PC-9 (cell line): Measurements from ENCODE around the gene CDT1. TPM values are rescaled to one million over a fixed set of nuclear protein-coding genes. Genes with fewer than 3 reads are reported as not detected.
"Not testable (repeated sequence)": the region's sequence is repeated elsewhere in the genome, so short reads cannot be mapped to it uniquely, and the experiment has no call there.

Source experiments
- BruUV-seq: library from RNA; stranded (reverse); fragments of 400-500 nt; replicated peaks from 2 replicates; lab custom pipeline; 2021; lab: Mats Ljungman, UMichigan
- CTCF ChIA-PET: fragments of 300-600 bp; sonication (Branson Sonifier 250); formaldehyde crosslinking; loops from one replicate; lab custom pipeline; 2022; ENCODE audit warnings: antibody characterized with exemption; lab: Charles Lee
- POLR2A ChIA-PET: fragments of 300-600 bp; sonication (Branson Sonifier 250); formaldehyde crosslinking; loops from one replicate; lab custom pipeline; 2022; ENCODE audit warnings: antibody characterized with exemption; ENCODE audit not compliant: unreplicated experiment; lab: Charles Lee
- DNase-seq, 2 experiments: peaks; one replicate each; pipeline versions ENCODE4 v3.0.0 to v3.0.0-alpha.2; 2015 to 2022; ENCODE audit warnings: mixed read lengths in 1 of 2
- H2AFZ ChIP-seq: fragments of 200-600 bp; sonication (generic); 2 replicates; pipeline ENCODE4 v1.8.1; 2017; ENCODE audit warnings: antibody characterized with exemption
- H3F3A ChIP-seq: fragments of 200-600 bp; sonication (generic); 2 replicates; pipeline ENCODE4 v1.8.1; 2017; ENCODE audit warnings: antibody characterized with exemption, mild to moderate bottlenecking, low read depth; ENCODE audit not compliant: insufficient read depth
- H3K27ac ChIP-seq: fragments of 200-600 bp; sonication (generic); 2 replicates; pipeline ENCODE4 v1.6.1; 2016; ENCODE audit warnings: mixed run types
- H3K27me3 ChIP-seq: fragments of 200-600 bp; sonication (generic); 2 replicates; pipeline ENCODE4 v1.6.1; 2016; ENCODE audit warnings: low read depth, mixed run types; ENCODE audit not compliant: insufficient read depth
- H3K36me3 ChIP-seq: fragments of 200-600 bp; sonication (generic); 2 replicates; pipeline ENCODE4 v1.6.1; 2016; ENCODE audit warnings: low read depth, mixed run types
- H3K4me1 ChIP-seq: fragments of 200-600 bp; sonication (generic); replicated peaks from 2 replicates; pipeline ENCODE4 v1.6.1; 2016; ENCODE audit warnings: mixed run types; ENCODE audit not compliant: insufficient read depth
- H3K4me2 ChIP-seq: fragments of 200-600 bp; sonication (generic); 2 replicates; pipeline ENCODE4 v1.6.1; 2017; ENCODE audit warnings: mixed run types
- H3K4me3 ChIP-seq: fragments of 200-600 bp; sonication (generic); 2 replicates; pipeline ENCODE4 v1.6.1; 2016; ENCODE audit warnings: mixed run types
- H3K79me2 ChIP-seq: fragments of 200-600 bp; sonication (generic); 2 replicates; pipeline ENCODE4 v1.6.1; 2017; ENCODE audit warnings: low read depth, mixed run types
- H3K9me2 ChIP-seq: fragments of 200-600 bp; sonication (generic); 2 replicates; pipeline ENCODE4 v1.8.1; 2017; ENCODE audit warnings: mild to moderate bottlenecking; ENCODE audit not compliant: insufficient read depth
- H3K9me3 ChIP-seq: fragments of 200-600 bp; sonication (generic); 2 replicates; pipeline ENCODE4 v1.8.1; 2016; ENCODE audit warnings: low read depth; ENCODE audit not compliant: insufficient read depth
- H4K20me1 ChIP-seq: fragments of 200-600 bp; sonication (generic); 2 replicates; pipeline ENCODE4 v1.8.1; 2017; ENCODE audit not compliant: insufficient read depth
- CTCF ChIP-seq: fragments of 200-600 bp; sonication (generic); conservative IDR thresholded peaks from 2 replicates; pipeline ENCODE4 v1.6.1; 2017; ENCODE audit warnings: mixed run types, antibody characterized with exemption, mild to moderate bottlenecking, moderate library complexity
- EZH2 ChIP-seq: fragments of 200-600 bp; sonication (generic); IDR thresholded peaks from 2 replicates; pipeline ENCODE4 v1.8.0; 2017; ENCODE audit warnings: antibody characterized with exemption, low read depth
- intact Hi-C: fragments of 100-400 bp; cut with micrococcal nuclease; formaldehyde crosslinking; loops from one replicate; pipeline ENCODE4 v1.10.0; 2022; ENCODE audit not compliant: unreplicated experiment
- total RNA-seq: library from RNA; stranded (reverse); gene quantifications from 2 replicates; pipeline ENCODE4 v1.2.3, GENCODE V29; 2021

CDT1 gene
- total RNA-seq, 1 experiment from 2014 or later, result 73.2 TPM

DNA sequence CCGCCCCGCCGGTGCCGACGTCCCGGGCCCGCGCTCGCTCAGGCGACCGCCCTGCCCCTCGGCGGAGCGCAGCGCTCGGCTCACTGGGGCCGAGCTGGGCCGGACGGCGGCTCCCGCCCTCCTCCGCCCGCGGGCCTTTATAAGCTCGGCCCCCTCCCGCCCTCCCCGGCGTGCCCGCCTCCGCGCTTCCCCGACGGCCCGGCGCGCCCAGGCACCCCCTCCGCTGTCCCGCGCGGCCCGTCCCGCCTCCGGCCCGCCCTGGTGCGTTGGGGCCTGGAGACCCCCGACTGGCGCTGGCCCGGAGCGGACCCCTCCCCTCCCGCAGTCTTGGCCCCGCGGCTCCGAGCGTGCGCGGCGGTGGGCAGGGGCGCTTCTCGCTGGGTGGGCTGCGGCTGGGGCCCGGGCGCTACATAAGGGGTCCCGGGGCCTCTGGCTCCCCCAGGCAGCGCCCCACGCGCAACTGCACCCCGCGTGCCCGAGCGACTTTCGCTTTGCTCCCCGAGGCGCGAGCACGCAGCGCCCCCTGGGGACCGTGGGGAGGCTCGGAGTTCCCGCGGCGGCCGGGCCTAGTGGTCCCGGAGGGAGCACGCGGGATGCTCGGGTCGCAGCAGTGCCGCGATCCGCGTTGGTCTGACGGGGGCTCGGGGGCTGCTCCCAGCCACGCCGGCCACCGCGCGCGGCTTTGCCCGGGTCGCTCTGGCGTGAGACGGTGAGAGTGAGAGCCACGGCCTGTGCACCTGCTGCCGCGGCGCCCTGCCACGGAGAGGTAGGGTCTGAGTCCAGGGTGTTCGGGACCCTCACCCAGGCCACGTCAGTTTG is 18.3 kb upstream of the CDT1 start, which contains the start of gene PIEZO1:
TSS of gene PIEZO1 (minus strand) at position 115 of the 819 bp plus-strand sequence. CDS start 256 bp downstream, outside the sequence.
- peak within 1 kb of the TSS; percentile 76 for H3K4me2 ChIP-seq
- H3K9me2 ChIP-seq, result no peaks in the 10 kb centered on the region
- peaks cover 31% of the 10 kb centered on the region for H3K4me1 ChIP-seq
- TF ChIP-seq CTCF, result peak; percentile 87
- TF ChIP-seq EZH2, result no peak
- peaks cover 32% of the 10 kb centered on the region for H4K20me1 ChIP-seq
- peaks cover 41% of the 10 kb centered on the region for H3F3A ChIP-seq
- H3K27me3 ChIP-seq, result no peaks in the 10 kb centered on the region
- intact Hi-C loops, result loop anchor here (1.0 kb wide), 1 partner anchor 48 kb away; no protein-coding TSS in a partner anchor
- H3K4me3 ChIP-seq, result peak within 1 kb of the TSS; percentile 71
- no peaks in the 10 kb centered on the region for H3K36me3 ChIP-seq
- no TSS peak for BruUV-seq
- H3K79me2 ChIP-seq, result peaks cover 42% of the 10 kb centered on the region
- H3K27ac ChIP-seq, result peak within 1 kb of the TSS; percentile 74
- DNase-seq, result peak in 1 of 2 experiments; percentile 71
- H2AFZ ChIP-seq, result peak within 1 kb of the TSS; percentile 71; the same call in 1 of the 2 replicates
- ChIA-PET POLR2A (interaction anchor here (0.6 to 0.8 kb wide), 6 partner anchors 16 to 916 kb away, joined by 3 to 5 read pairs (median 4); partner anchors contain the start of genes MVD and SLC7A5), CTCF (interaction anchor here (0.6 to 2.7 kb wide), 4 partner anchors 30 to 49 kb away, joined by 4 to 20 read pairs (median 6); no protein-coding TSS in a partner anchor)
- H3K9me3 ChIP-seq, result no peaks in the 10 kb centered on the region

GRCh38 chr16:88787579-88788314 is 15.8 kb upstream of the CDT1 start:
- H2AFZ ChIP-seq, result no peak overlapping the region
- ChIA-PET POLR2A (interaction anchor here (0.6 kb wide), 1 partner anchor 14 kb away, joined by 4 read pairs; no protein-coding TSS in a partner anchor), CTCF (interaction anchor here (2.0 kb wide), 1 partner anchor 51 kb away, joined by 6 read pairs; no protein-coding TSS in a partner anchor)
- H3K27ac ChIP-seq, result no peak overlapping the region
- no peaks in the 10 kb centered on the region for H3K36me3 ChIP-seq
- no peak overlapping the region for H3K4me3 ChIP-seq
- peaks cover 8% of the 10 kb centered on the region for H4K20me1 ChIP-seq
- H3K4me2 ChIP-seq, result no peak overlapping the region
- peaks cover 7% of the 10 kb centered on the region for H3K4me1 ChIP-seq
- intact Hi-C loops, result no loop called here
- DNase-seq, result no peak
- no TSS peak for BruUV-seq
- H3K9me3 ChIP-seq, result no peaks in the 10 kb centered on the region
- H3F3A ChIP-seq, result peaks cover 22% of the 10 kb centered on the region
- no peaks in the 10 kb centered on the region for H3K27me3 ChIP-seq
- H3K9me2 ChIP-seq, result no peaks in the 10 kb centered on the region
- H3K79me2 ChIP-seq, result peaks cover 18% of the 10 kb centered on the region
- no peak for TF ChIP-seq EZH2
- TF ChIP-seq CTCF, result no peak

DNA sequence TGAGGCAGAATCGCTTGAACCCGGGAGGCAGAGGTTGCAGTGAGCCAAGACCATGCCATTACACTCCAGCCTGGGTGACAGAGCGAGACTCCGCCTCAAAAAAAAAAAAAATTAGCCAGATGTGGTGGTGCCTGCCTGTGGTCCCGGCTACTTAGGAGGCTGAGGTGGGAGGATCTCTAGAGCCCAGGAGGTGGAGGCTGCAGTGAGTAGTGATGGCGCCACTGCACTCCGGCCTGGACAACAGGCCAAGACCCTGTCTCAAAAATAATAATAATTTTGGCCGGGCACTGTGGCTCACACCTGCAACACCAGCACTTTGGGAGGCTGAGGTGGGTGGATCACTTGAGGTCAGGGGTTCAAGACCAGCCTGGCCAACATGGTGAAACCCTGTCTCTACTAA is 14.8 kb upstream of the CDT1 start:
- H3K9me2 ChIP-seq, H3K4me2 ChIP-seq, H4K20me1 ChIP-seq, intact Hi-C loops, H3K27ac ChIP-seq, H3K79me2 ChIP-seq, DNase-seq, H3K4me3 ChIP-seq, H3K4me1 ChIP-seq, H3K36me3 ChIP-seq, POLR2A ChIA-PET, H2AFZ ChIP-seq, H3K27me3 ChIP-seq, BruUV-seq, H3K9me3 ChIP-seq: not testable (repeated sequence)
- peaks cover 12% of the 10 kb centered on the region for H3F3A ChIP-seq
- CTCF ChIA-PET, result interaction anchor here (2.0 kb wide), 1 partner anchor 52 kb away, joined by 6 read pairs; no protein-coding TSS in a partner anchor
